GM19240 (cell line): Measurements from ENCODE around the gene DNAJC1.
"Not testable (repeated sequence)": the region's sequence is repeated elsewhere in the genome, so short reads cannot be mapped to it uniquely, and the experiment has no call there.

Source experiments
- DNase-seq: peaks from one replicate; pipeline ENCODE4 v3.0.0; 2011; ENCODE audit warnings: low spot score; ENCODE audit not compliant: insufficient read length

The DNAJC1 gene

GRCh38 chr10:22003177-22003963, at the start of gene DNAJC1:
Gene DNAJC1, minus strand, starts transcription at chr10:22003730. Its CDS starts 296 bp downstream, at chr10:22003434.
- peak; percentile 56 for DNase-seq

DNA sequence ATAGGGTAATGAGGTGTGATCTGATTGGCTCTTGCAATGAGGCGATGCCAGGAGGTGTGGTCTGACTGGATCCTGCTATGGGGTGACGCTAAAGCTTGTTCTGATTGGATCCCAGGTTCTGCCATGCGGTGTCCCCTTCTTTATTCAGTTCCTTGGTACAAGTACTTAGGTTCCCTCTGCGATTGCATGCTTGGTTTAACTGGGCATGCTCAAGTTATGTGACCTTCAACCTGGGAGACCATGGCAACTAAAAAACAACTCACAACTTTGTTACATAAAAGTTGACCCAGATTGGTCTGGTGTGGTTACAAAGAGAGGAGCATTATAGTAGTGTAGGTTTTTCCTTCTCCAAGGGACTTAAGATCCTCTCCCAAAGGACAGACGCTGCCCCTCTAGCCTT, 49.5 kb upstream of the DNAJC1 start:
- no peak for DNase-seq

DNA sequence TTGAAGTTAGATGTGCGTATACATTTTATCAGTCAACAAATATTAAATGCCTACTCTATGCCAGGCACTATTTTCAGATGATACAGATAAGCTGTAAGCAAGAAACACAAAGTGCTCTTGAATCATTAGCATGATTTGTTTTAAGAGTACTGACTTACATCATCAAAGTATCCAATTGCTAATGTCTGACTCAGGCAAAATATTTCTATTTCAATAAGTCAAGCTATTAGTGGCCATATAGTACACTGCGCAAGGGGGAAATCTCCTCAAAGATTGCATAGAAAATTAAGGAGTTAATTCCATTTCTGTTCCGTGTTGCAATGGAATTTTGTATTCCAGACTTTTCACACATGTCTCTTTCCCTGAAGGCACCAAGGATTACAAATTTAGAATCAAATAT, 46.1 kb upstream of the DNAJC1 start:
- DNase-seq, result no peak

GRCh38 chr10:22047812-22048211, 44.3 kb upstream of the DNAJC1 start:
- no peak for DNase-seq

DNA sequence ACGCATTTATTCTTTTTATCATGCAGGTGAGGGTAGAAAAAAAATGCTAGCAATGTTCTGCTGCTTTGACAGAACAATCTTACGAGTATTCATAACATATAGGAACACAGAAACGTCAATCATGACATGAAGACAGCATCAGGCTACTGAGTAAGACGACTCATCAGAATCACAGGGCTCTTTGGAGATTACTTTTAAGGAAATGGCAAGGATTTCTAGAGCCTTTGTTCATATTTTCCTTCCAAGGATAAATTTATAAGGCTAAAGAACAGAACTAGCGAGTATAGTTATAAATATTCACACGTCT, 39.8 kb upstream of the DNAJC1 start:
- DNase-seq, result no peak

DNA sequence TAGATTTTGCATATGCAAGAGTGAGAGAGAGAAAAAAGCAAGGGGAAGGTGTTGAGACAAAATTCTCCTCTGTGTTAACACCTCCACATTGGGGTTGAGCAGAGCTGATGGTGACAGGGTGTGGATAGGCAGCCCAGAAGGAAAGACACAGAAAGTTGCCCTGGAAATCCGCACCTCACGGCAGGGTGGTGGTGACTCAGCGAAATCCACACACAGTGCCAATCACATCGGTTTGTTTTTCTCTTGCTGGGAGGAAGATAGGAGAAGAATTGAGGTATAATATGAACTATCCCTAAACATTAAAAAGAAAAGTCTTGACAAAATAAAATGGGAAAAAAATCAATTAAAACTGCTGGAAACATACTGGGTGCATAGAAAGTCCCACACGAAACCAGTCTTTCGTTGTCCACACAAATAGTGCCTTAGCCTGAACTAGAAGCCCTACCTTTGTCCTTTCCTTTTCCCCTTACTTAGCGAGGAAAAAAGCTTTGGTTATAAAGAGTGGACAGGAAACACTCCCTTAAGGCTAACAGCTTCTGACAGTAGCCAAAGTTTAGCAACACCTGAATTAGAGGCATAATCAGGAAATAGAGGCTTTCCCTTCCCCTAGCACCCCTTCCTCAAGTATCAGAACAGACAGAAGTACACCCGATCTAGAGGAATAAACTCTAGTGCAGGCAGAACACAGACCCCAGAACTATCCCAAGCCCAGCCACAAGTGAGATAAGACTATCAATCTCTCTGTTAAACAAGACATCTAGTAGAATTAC, 39.2 kb upstream of the DNAJC1 start:
- DNase-seq, result no peak

- no peak for DNase-seq
Measured at GRCh38 chr10:22034333-22034732, 30.8 kb upstream of the DNAJC1 start.

DNA sequence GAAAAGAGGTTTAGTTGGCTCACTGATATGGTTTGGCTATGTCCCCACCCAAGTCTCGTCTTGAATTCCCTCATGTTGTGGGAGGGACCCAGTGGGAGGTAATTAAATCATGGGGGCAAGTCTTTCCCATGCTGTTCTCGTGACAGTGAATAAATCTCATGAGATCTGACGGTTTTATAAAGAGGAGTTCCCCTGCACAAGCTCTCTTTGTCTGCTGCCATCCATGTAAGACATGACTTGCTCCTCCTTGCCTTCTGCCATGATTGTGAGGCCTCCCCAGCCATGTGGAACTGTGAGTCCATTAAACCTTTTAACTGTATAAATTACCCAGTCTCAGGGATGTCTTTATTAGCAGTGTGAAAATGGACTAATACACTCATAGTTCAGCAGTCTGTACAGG, 28.7 kb upstream of the DNAJC1 start:
- DNase-seq, result not testable (repeated sequence)

DNA sequence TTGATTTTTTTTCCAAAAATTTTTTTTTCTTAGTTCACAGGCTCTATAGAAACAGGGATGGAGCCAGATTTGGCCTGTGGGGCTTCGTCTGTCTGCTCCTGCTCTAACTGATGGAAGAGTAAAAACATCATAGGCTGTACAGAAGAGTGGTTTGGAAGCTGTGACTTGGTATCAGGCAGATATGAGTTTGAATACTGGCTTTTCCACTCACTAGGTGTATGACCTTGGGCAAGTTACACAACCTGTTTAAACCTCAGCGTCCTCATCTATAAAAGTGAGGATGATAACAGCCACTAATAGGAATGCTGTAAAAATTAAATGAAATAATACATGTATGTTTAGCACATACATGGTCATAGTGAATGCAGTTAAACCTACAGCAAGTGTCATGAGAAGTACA, 26.9 kb upstream of the DNAJC1 start:
- DNase-seq, result no peak

GRCh38 chr10:22029445-22030236, 26.1 kb upstream of the DNAJC1 start:
- DNase-seq, result no peak

DNA sequence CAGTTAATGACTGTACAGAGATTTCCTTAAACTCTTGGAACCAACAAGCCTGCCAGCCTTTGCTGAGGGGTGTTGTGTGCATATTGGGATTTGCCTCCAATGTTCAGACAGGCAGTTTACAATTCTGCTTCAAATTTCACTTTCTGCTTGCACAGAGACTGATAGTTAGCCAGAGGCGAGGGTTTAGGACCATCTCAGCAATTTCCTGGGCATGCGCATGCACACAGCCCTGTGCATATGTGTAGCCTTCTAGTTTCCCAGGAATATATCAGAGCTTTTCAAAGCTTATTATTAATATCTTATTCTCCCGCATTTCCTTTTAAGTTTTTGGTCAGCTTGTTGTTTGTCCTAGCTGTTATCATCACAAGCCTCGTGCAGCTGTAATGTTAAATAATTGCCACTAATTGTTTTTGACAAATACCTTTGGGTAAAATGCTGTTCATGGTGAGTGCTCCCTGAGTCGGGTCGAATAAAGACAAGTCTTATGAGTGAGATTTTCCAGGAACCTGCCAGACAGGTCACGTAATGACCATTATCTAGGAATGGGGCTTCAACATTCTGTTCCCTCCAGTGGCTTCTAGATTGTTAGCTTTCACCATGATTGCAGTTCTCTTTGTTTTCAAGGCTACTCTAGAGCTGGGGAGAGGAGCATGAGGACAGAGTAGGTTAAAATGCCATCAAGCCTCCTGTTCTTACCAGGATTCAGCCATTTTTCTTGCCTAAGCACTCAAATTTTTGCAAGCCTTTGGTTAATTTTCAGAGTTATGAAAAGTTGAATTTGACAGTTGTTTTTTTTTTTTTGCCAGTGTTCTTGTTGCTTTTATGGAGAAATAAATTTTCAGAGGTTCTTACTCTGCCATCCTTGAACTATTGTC, 24.1 kb upstream of the DNAJC1 start:
- no peak for DNase-seq

GRCh38 chr10:22026287-22026686, 22.8 kb upstream of the DNAJC1 start:
- no peak for DNase-seq

- no peak for DNase-seq
Measured at GRCh38 chr10:22023508-22023907, 20.0 kb upstream of the DNAJC1 start.

GRCh38 chr10:22022257-22023032, 18.9 kb upstream of the DNAJC1 start:
- no peak for DNase-seq

DNA sequence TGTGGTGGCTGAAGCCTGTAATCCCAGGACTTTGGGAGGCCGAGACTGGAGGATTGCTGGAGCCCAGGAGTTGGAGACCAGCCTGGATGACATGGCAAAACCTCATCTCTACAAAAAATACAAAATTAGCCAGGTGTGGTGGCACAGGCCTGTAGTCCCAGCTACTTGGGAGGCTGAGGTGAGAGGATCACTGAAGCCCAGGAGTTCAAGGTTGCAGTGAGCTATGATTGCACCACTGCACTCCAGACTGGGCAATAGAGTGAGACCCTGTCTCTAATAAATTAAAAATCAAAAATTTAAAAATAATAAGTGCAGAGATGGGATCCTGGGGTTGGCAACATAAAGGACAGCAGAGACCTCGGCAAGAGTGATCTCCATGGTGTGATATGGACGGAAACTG, 17.6 kb upstream of the DNAJC1 start:
- not testable (repeated sequence) for DNase-seq

GRCh38 chr10:22017283-22018020, 13.9 kb upstream of the DNAJC1 start:
- DNase-seq, result no peak

GRCh38 chr10:22016046-22016705, 12.6 kb upstream of the DNAJC1 start:
- DNase-seq, result no peak

- no peak for DNase-seq
Measured at GRCh38 chr10:22010973-22011408, 7.5 kb upstream of the DNAJC1 start.

DNA sequence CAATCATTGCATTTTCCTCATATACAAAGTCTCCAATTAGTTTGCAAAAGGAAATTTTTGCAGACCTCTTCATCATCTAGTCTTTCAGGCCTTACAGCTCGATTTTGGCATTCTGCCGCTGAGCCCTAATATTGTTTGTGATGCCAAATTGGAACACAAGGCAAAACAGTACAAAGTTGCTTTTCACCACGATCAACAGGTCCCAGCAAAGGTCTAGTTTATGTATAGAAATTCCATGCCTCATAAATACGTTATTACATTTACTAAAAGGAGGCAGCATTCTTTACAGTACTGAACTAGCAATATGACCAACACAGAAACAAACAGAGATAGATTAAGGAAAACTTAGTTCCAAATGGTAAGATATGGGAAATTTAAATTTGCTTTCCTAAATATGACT, 7.0 kb upstream of the DNAJC1 start:
- DNase-seq, result no peak
